Fibroblast of lung (primary cell): Measurements from ENCODE around the gene MAPKAPK2. TPM values are rescaled to one million over a fixed set of nuclear protein-coding genes. Genes with fewer than 3 reads are reported as not detected.

ENCODE experiments used
- DNase-seq, 2 donors: peaks; one replicate each; pipeline versions ENCODE4 v3.0.0 to v3.0.0-alpha.2; 2010; ENCODE audit warnings: low read depth in 2 of 2
- H2AFZ ChIP-seq: 2 replicates; pipeline ENCODE4 v1.5.1; 2012; ENCODE audit warnings: low read length, control low read depth, inconsistent platforms
- H3K27ac ChIP-seq: 2 replicates; pipeline ENCODE4 v1.5.1; 2011; ENCODE audit warnings: low read length, control low read depth; ENCODE audit not compliant: insufficient read depth
- H3K27me3 ChIP-seq: 2 replicates; pipeline ENCODE4 v1.5.1; 2011; ENCODE audit warnings: mild to moderate bottlenecking, low read length; ENCODE audit not compliant: control insufficient read depth, insufficient read depth
- H3K36me3 ChIP-seq: 2 replicates; pipeline ENCODE4 v1.5.1; 2011; ENCODE audit warnings: low read length; ENCODE audit not compliant: control insufficient read depth, insufficient read depth
- H3K4me1 ChIP-seq: 2 replicates; pipeline ENCODE4 v1.5.1; 2011; ENCODE audit warnings: low read length; ENCODE audit not compliant: control insufficient read depth, insufficient read depth; ENCODE audit errors: extremely low read depth
- H3K4me2 ChIP-seq: 2 replicates; pipeline ENCODE4 v1.5.1; 2011; ENCODE audit warnings: low read length, control low read depth; ENCODE audit not compliant: insufficient read depth; ENCODE audit errors: extremely low read depth
- H3K4me3 ChIP-seq, 4 experiments: fragments of 200-600 bp in 1 of 4; sonication (generic) in 1 of 4; replicated peaks in 1 of 4; 2 replicates each; pipeline ENCODE4 v1.5.1; 2011 to 2016; ENCODE audit warnings: low read length in 4 of 4, low read depth in 3 of 4, mild to moderate bottlenecking in 3 of 4, control low read depth in 2 of 4, inconsistent platforms in 1 of 4, mixed read lengths in 1 of 4; ENCODE audit not compliant: insufficient read depth in 1 of 4; ENCODE audit errors: control extremely low read depth in 1 of 4
- H3K79me2 ChIP-seq: 2 replicates; pipeline ENCODE4 v1.5.1; 2012; ENCODE audit warnings: mild to moderate bottlenecking, low read length, inconsistent platforms; ENCODE audit not compliant: control insufficient read depth, insufficient read depth
- H3K9ac ChIP-seq: 2 replicates; pipeline ENCODE4 v1.5.1; 2011; ENCODE audit warnings: mild to moderate bottlenecking, low read length, control low read depth; ENCODE audit not compliant: insufficient read depth
- H3K9me3 ChIP-seq: 2 replicates; pipeline ENCODE4 v1.5.1; 2012; ENCODE audit warnings: low read depth, low read length; ENCODE audit not compliant: control insufficient read depth, insufficient read depth
- H4K20me1 ChIP-seq: 2 replicates; pipeline ENCODE4 v1.5.1; 2011; ENCODE audit warnings: low read length; ENCODE audit not compliant: control insufficient read depth, insufficient read depth; ENCODE audit errors: extremely low read depth
- EZH2 ChIP-seq: IDR thresholded peaks from 2 replicates; pipeline ENCODE4 v1.5.1; 2012; ENCODE audit warnings: low read length, control low read depth, mild to moderate bottlenecking; ENCODE audit errors: missing control alignments
- polyA plus RNA-seq, 2 donors: library from polyadenylated mRNA; depleted of rRNA in 1 of 2; stranded (reverse) in 1 of 2; unstranded in 1 of 2; fragments of >200 nt; gene quantifications; 2 replicates each; pipeline ENCODE4 v1.2.1, GENCODE V29; 2011 to 2012; ENCODE audit warnings: missing spikeins in 1 of 2
- total RNA-seq: library from RNA; depleted of rRNA; stranded (reverse); fragments of >200 nt; gene quantifications from 2 replicates; pipeline ENCODE4 v1.2.1, GENCODE V29; 2014
- TF ChIP-seq, protein P1 (sequence below), 2 donors: IDR thresholded peaks in 1 of 2; conservative IDR thresholded peaks in 1 of 2; 1 replicate in 1 of 2; 2 replicates in 1 of 2; pipeline ENCODE4 v1.5.1; 2011 to 2012; ENCODE audit warnings: low read length in 2 of 2, control low read depth in 1 of 2, inconsistent platforms in 1 of 2, low read depth in 1 of 2, mild to moderate bottlenecking in 1 of 2

MAPKAPK2 gene
- total and polyA plus RNA-seq, 2 donors (not counting 1 experiment from before 2014, with no cell fraction given) = 51.9 to 85.7 TPM

DNA sequence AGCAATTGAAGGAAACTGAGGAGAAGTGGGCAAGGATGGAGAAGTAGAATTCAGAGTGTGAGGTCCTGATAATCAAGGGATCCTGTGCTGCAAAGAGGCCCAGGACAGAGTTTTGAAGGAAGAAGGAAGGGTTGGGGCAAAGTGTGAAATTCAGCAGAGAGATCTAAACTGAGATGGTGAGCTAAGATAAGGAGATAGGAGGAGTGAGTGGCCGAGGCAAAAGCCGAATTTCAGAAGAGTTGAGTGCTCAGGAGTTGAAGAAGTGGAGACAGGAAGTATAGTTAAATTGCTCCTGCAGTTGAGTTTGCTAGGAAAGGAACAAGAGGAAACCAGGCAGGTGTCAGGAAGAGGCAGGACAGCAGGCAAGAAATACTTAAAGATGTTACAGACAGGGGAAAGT, 16.4 kb upstream of the MAPKAPK2 start:
- peaks cover 8% of the 10 kb centered on the region for H3K27me3 ChIP-seq
- H3K36me3 ChIP-seq = no peaks in the 10 kb centered on the region
- no peak overlapping the region for H3K27ac ChIP-seq
- peaks cover 4% of the 10 kb centered on the region for H3K4me1 ChIP-seq
- H4K20me1 ChIP-seq = no peaks in the 10 kb centered on the region
- no peak for DNase-seq
- no peak overlapping the region for H3K4me3 ChIP-seq
- no peak overlapping the region for H3K4me2 ChIP-seq
- H3K9ac ChIP-seq = no peak overlapping the region
- no peaks in the 10 kb centered on the region for H3K9me3 ChIP-seq
- H3K79me2 ChIP-seq = no peaks in the 10 kb centered on the region
- no peak overlapping the region for H2AFZ ChIP-seq
- TF ChIP-seq, protein P1, sequence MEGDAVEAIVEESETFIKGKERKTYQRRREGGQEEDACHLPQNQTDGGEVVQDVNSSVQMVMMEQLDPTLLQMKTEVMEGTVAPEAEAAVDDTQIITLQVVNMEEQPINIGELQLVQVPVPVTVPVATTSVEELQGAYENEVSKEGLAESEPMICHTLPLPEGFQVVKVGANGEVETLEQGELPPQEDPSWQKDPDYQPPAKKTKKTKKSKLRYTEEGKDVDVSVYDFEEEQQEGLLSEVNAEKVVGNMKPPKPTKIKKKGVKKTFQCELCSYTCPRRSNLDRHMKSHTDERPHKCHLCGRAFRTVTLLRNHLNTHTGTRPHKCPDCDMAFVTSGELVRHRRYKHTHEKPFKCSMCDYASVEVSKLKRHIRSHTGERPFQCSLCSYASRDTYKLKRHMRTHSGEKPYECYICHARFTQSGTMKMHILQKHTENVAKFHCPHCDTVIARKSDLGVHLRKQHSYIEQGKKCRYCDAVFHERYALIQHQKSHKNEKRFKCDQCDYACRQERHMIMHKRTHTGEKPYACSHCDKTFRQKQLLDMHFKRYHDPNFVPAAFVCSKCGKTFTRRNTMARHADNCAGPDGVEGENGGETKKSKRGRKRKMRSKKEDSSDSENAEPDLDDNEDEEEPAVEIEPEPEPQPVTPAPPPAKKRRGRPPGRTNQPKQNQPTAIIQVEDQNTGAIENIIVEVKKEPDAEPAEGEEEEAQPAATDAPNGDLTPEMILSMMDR (conservative IDR thresholded peaks at IDR 0.05 in 1 of 2, IDR thresholded peaks at IDR 0.05 in 1 of 2; ENCODE audit: low read depth in 1 of 2, low read length in 2 of 2) = no peak
- TF ChIP-seq EZH2 = no peak

DNA sequence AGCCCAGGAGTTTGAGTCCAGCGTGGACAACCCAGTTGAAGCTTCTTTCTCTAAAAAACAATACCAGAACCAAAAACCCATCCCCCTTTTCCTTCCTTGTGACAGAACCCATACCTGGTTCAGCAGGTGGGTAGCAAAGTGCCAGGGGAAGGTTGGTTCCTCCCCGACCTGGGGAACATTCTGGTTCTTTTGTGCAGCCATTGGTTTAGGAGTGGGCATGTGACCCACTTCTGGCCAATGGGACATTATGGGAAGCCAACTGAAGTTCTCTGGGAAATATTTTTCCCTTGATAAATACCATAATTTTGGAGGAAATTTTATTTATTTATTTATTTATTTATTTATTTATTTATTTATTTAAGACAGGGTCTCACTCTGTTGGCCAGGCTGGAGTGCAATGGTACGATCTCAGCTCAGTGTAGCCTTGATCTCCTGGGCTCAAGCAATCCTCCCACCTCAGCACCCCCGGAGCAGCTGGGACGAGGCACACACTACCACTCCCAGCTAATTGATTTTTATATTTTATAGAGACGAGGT, 15.8 kb upstream of the MAPKAPK2 start:
- Histone ChIP-seq H3K9me3 (no peaks in the 10 kb centered on the region), H3K27me3 (peaks cover 3% of the 10 kb centered on the region), H3K36me3 (no peaks in the 10 kb centered on the region), H4K20me1 (no peaks in the 10 kb centered on the region), H3K4me2 (no peak overlapping the region), H2AFZ (no peak overlapping the region), H3K4me3 (no peak overlapping the region), H3K9ac (no peak overlapping the region), H3K27ac (no peak overlapping the region), H3K4me1 (peaks cover 6% of the 10 kb centered on the region), H3K79me2 (no peaks in the 10 kb centered on the region)
- TF ChIP-seq, protein P1 (conservative IDR thresholded peaks at IDR 0.05 in 1 of 2, IDR thresholded peaks at IDR 0.05 in 1 of 2; ENCODE audit: low read depth in 1 of 2, low read length in 2 of 2) = no peak
- TF ChIP-seq EZH2 = no peak
- DNase-seq = no peak

DNA sequence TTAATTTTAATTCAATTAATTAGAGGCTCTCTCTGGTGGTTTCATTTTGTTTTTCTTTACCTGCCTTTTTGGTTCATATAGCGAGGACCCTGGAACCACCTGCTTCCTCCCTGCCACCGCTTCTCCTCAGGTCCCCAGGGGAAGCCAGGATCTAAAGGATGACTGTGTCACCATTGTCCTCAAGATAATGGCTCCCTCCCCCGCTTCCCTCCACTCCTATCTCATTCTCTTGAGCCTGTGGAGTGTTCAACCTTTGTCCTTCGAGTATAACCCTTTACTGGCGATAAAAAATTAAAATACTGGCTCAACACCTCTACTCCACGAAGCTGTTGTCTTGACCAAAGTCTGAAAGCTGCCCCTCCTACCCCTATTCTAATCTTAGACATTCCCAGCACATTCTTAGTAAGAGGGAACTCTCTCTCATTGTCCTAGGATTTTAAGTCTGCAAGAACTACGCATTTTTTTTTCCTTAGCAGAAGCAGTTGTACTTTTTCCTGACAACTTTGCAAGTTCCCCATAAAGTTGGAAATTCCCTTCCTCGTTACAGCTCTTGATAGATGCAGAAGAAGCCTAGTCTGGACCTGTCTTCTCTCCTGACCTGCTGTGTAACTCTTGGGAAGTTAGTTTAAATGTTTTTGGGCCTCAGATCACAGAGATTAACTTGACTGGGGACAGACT, 12.6 kb upstream of the MAPKAPK2 start:
- H2AFZ ChIP-seq = no peak overlapping the region
- no peak for DNase-seq
- no peak overlapping the region for H3K9ac ChIP-seq
- no peak for TF ChIP-seq EZH2
- TF ChIP-seq, protein P1 (conservative IDR thresholded peaks at IDR 0.05 in 1 of 2, IDR thresholded peaks at IDR 0.05 in 1 of 2; ENCODE audit: low read depth in 1 of 2, low read length in 2 of 2) = no peak
- peaks cover 17% of the 10 kb centered on the region for H3K4me1 ChIP-seq
- H3K79me2 ChIP-seq = no peaks in the 10 kb centered on the region
- peaks cover 3% of the 10 kb centered on the region for H3K27me3 ChIP-seq
- H3K4me3 ChIP-seq = no peak overlapping the region
- H3K27ac ChIP-seq = no peak overlapping the region
- H3K9me3 ChIP-seq = no peaks in the 10 kb centered on the region
- no peaks in the 10 kb centered on the region for H3K36me3 ChIP-seq
- H4K20me1 ChIP-seq = no peaks in the 10 kb centered on the region
- H3K4me2 ChIP-seq = no peak overlapping the region
